ENCODE data around the gene ATP11A. TPM values are rescaled to one million over a fixed set of nuclear protein-coding genes. Genes with fewer than 3 reads are reported as not detected.

The ATP11A gene
- total and polyA plus RNA-seq, 9 of the 15 experiments (the other 6 are each of a cell fraction or from before 2014, with no cell fraction given) = 0.38 to 34.2 (median 4.2) TPM

DNA sequence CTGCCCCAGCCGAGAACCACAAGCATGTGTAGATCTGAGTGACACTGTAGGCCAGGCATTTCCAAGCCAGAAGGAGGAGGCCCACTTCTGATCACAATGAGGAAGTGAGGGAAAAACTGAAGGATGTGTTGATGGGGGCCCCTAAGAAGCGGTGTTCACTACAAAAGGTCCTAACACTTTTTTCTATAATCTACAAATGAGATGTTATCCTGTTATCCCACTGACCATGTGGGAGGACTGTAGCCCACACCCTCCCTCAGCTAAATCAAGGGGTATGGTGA, 180.2 kb downstream of the ATP11A start:
- no peak for DNase-seq (ENCODE audit: extremely low read depth in 1 of 4, low spot score in 3 of 4)
- no peak overlapping the region for H3K9ac ChIP-seq (ENCODE audit: insufficient read depth in 1 of 2, low read depth in 2 of 2, low read length in 2 of 2)
- peaks cover 0 to 19% of the 10 kb centered on the region in 2 experiments; a peak in 2 of 5 replicates for H3K4me1 ChIP-seq (replicated peaks in 1 of 2; ENCODE audit: control insufficient read depth in 2 of 2, insufficient read depth in 2 of 2, low read length in 2 of 2)
- no TSS peak for BruUV-seq (replicated peaks)
- 67% methylated on average over 1 of the region's 2 CpGs for WGBS (ENCODE audit: insufficient coverage, low coverage, missing lambda C conversion rate)
- ATAC-seq = no peak
- H3K27ac ChIP-seq (ENCODE audit: extremely low read depth, low read depth, low read length) = no peak overlapping the region
- CTCF ChIA-PET (ENCODE audit: low intra/inter-chr PET ratio) = no interaction called here
- no peak overlapping the region for H3K4me3 ChIP-seq
- in situ Hi-C loops (cut with MboI) = loop anchor here (10.0 kb wide), 1 partner anchor 225 kb away; no protein-coding TSS in a partner anchor
- H2AFZ ChIP-seq (ENCODE audit: low read depth, low read length) = no peak overlapping the region
- TF ChIP-seq POU5F1 (IDR thresholded peaks at IDR 0.05; ENCODE audit: borderline replicate concordance, low read depth, low read length, partially characterized antibody) = no peak
- TF ChIP-seq, protein P1, sequence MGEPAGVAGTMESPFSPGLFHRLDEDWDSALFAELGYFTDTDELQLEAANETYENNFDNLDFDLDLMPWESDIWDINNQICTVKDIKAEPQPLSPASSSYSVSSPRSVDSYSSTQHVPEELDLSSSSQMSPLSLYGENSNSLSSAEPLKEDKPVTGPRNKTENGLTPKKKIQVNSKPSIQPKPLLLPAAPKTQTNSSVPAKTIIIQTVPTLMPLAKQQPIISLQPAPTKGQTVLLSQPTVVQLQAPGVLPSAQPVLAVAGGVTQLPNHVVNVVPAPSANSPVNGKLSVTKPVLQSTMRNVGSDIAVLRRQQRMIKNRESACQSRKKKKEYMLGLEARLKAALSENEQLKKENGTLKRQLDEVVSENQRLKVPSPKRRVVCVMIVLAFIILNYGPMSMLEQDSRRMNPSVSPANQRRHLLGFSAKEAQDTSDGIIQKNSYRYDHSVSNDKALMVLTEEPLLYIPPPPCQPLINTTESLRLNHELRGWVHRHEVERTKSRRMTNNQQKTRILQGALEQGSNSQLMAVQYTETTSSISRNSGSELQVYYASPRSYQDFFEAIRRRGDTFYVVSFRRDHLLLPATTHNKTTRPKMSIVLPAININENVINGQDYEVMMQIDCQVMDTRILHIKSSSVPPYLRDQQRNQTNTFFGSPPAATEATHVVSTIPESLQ (CRISPR knock-in tag; IDR thresholded peaks at IDR 0.05) = no peak
- H3K9me1 ChIP-seq (ENCODE audit: control insufficient read depth, insufficient read depth, low read length) = no peaks in the 10 kb centered on the region
- H3K79me2 ChIP-seq (ENCODE audit: control insufficient read depth, insufficient read depth, low read length) = no peaks in the 10 kb centered on the region
- H3K4me2 ChIP-seq (ENCODE audit: insufficient read depth, low read length) = no peak overlapping the region
- FAIRE-seq = no peak
- POLR2A ChIA-PET = no interaction called here
- no peaks in the 10 kb centered on the region for H3K27me3 ChIP-seq (ENCODE audit: control insufficient read depth in 2 of 2, insufficient read depth in 2 of 2, low read length in 2 of 2)
- no peaks in the 10 kb centered on the region for H3K9me3 ChIP-seq (replicated peaks; ENCODE audit: control insufficient read depth, insufficient read depth, low read depth, low read length)
- H4K20me1 ChIP-seq (replicated peaks; ENCODE audit: control insufficient read depth, insufficient read depth, low read length) = no peaks in the 10 kb centered on the region
- peaks cover 6% of the 10 kb centered on the region; the same call in 2 of the 3 replicates for H3K36me3 ChIP-seq (ENCODE audit: control insufficient read depth, insufficient read depth, low read length)
- intact Hi-C loops (cut with micrococcal nuclease) = loop anchor here (5.0 kb wide), 2 partner anchors 253 to 423 kb away; no protein-coding TSS in a partner anchor

DNA sequence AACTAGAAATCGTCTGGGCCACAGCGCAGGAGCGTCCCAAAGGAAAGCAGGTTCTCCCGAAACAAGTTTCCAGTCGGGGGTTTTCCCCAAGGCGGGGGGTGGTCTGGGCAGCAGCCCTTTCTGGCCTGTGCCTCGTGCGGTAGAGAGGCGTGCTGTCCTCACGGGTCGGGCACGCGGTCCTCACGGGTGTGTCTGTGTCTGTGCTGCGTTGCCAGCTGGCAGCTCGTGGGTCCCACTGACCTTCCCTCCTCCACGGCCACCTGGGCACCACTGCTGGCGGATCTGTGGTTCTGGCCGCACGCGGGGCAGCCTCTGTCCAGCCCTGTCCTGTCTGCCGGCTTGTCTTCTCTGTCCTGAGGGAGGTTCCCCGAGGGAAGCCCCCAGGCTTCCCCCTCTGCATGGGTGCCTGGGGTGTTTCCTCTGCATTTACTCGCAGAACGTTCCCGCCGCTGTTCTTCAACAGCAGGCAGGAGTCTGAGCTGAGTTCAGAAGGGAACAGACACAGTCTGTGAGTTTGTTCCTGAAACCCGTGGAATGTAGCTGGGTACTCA, 181.0 kb downstream of the ATP11A start:
- BruUV-seq (replicated peaks) = no TSS peak
- TF ChIP-seq, protein P2, sequence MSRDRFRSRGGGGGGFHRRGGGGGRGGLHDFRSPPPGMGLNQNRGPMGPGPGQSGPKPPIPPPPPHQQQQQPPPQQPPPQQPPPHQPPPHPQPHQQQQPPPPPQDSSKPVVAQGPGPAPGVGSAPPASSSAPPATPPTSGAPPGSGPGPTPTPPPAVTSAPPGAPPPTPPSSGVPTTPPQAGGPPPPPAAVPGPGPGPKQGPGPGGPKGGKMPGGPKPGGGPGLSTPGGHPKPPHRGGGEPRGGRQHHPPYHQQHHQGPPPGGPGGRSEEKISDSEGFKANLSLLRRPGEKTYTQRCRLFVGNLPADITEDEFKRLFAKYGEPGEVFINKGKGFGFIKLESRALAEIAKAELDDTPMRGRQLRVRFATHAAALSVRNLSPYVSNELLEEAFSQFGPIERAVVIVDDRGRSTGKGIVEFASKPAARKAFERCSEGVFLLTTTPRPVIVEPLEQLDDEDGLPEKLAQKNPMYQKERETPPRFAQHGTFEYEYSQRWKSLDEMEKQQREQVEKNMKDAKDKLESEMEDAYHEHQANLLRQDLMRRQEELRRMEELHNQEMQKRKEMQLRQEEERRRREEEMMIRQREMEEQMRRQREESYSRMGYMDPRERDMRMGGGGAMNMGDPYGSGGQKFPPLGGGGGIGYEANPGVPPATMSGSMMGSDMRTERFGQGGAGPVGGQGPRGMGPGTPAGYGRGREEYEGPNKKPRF (IDR thresholded peaks at IDR 0.05; ENCODE audit: low read depth, low read length) = no peak
- TF ChIP-seq POLR2G (IDR thresholded peaks at IDR 0.05; ENCODE audit: low read depth, low read length) = peak; percentile 52
- TF ChIP-seq, protein P3, sequence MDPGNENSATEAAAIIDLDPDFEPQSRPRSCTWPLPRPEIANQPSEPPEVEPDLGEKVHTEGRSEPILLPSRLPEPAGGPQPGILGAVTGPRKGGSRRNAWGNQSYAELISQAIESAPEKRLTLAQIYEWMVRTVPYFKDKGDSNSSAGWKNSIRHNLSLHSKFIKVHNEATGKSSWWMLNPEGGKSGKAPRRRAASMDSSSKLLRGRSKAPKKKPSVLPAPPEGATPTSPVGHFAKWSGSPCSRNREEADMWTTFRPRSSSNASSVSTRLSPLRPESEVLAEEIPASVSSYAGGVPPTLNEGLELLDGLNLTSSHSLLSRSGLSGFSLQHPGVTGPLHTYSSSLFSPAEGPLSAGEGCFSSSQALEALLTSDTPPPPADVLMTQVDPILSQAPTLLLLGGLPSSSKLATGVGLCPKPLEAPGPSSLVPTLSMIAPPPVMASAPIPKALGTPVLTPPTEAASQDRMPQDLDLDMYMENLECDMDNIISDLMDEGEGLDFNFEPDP (CRISPR knock-in tag; IDR thresholded peaks at IDR 0.05) = no peak
- TF ChIP-seq BCOR (IDR thresholded peaks at IDR 0.05) = no peak
- no peak for TF ChIP-seq ZNF507 (tag; conservative IDR thresholded peaks at IDR 0.05)
- POLR2A ChIA-PET = no interaction called here
- H4K20me1 ChIP-seq (replicated peaks; ENCODE audit: control insufficient read depth, insufficient read depth, low read length) = no peaks in the 10 kb centered on the region
- WGBS (ENCODE audit: insufficient coverage, low coverage, missing lambda C conversion rate) = 90% methylated on average over 12 of the region's 28 CpGs
- in situ Hi-C loops (cut with MboI) (loop anchor here (10.0 kb wide), 1 partner anchor 226 kb away; no protein-coding TSS in a partner anchor), intact Hi-C loops (cut with micrococcal nuclease) (loop anchor here (5.0 kb wide), 2 partner anchors 254 to 424 kb away; no protein-coding TSS in a partner anchor)
- peaks cover 0 to 19% of the 10 kb centered on the region in 2 experiments; a peak in 2 of 5 replicates for H3K4me1 ChIP-seq (replicated peaks in 1 of 2; ENCODE audit: control insufficient read depth in 2 of 2, insufficient read depth in 2 of 2, low read length in 2 of 2)
- no peaks in the 10 kb centered on the region for H3K9me1 ChIP-seq (ENCODE audit: control insufficient read depth, insufficient read depth, low read length)
- CTCF ChIA-PET (ENCODE audit: low intra/inter-chr PET ratio) = no interaction called here
- no peak overlapping the region for H3K4me3 ChIP-seq
- H3K4me2 ChIP-seq (ENCODE audit: insufficient read depth, low read length) = no peak overlapping the region
- H3K79me2 ChIP-seq (ENCODE audit: control insufficient read depth, insufficient read depth, low read length) = no peaks in the 10 kb centered on the region
- H3K36me3 ChIP-seq (ENCODE audit: control insufficient read depth, insufficient read depth, low read length) = peaks cover 12% of the 10 kb centered on the region; the same call in 2 of the 3 replicates
- no peak overlapping the region for H2AFZ ChIP-seq (ENCODE audit: low read depth, low read length)
- no peak overlapping the region; a peak in 1 of 4 replicates for H3K9ac ChIP-seq (ENCODE audit: insufficient read depth in 1 of 2, low read depth in 2 of 2, low read length in 2 of 2)
- no peaks in the 10 kb centered on the region for H3K27me3 ChIP-seq (ENCODE audit: control insufficient read depth in 2 of 2, insufficient read depth in 2 of 2, low read length in 2 of 2)
- ATAC-seq = no peak
- no peak for FAIRE-seq
- no peak overlapping the region for H3K27ac ChIP-seq (ENCODE audit: extremely low read depth, low read depth, low read length)
- DNase-seq (ENCODE audit: extremely low read depth in 1 of 4, low spot score in 3 of 4) = no peak
- H3K9me3 ChIP-seq (replicated peaks; ENCODE audit: control insufficient read depth, insufficient read depth, low read depth, low read length) = no peaks in the 10 kb centered on the region
